ENCODE results near the gene HSPD1.

GRCh38 chr2:197480165-197481036 is 19.2 kb downstream of the HSPD1 start:
- TF ChIP-seq CTCF (IDR thresholded peaks at IDR 0.05) (no peak), POLR2AphosphoS5 (IDR thresholded peaks at IDR 0.05) (no peak), POLR2A (IDR thresholded peaks at IDR 0.05) (no peak)
